ENCODE measurements around the gene ZBTB17.

DNA sequence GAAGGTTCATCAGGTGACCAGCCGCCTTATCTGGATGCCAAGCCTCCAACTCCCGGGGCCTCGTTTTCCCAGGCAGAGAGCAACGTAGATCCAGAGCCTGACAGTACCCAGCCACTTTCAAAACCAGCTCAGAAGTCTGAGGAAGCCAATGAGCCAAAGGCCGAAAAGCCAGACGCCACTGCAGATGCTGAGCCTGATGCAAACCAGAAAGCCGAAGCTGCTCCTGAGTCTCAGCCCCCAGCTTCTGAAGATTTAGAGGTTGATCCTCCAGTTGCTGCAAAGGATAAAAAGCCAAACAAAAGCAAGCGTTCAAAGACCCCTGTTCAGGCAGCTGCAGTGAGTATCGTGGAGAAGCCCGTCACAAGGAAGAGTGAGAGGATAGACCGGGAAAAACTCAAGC is 44.5 kb downstream of the ZBTB17 start:
- TF ChIP-seq, protein P1, sequence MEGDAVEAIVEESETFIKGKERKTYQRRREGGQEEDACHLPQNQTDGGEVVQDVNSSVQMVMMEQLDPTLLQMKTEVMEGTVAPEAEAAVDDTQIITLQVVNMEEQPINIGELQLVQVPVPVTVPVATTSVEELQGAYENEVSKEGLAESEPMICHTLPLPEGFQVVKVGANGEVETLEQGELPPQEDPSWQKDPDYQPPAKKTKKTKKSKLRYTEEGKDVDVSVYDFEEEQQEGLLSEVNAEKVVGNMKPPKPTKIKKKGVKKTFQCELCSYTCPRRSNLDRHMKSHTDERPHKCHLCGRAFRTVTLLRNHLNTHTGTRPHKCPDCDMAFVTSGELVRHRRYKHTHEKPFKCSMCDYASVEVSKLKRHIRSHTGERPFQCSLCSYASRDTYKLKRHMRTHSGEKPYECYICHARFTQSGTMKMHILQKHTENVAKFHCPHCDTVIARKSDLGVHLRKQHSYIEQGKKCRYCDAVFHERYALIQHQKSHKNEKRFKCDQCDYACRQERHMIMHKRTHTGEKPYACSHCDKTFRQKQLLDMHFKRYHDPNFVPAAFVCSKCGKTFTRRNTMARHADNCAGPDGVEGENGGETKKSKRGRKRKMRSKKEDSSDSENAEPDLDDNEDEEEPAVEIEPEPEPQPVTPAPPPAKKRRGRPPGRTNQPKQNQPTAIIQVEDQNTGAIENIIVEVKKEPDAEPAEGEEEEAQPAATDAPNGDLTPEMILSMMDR (IDR thresholded peaks at IDR 0.05; ENCODE audit: borderline replicate concordance, extremely low read depth, low read length, poor library complexity, severe bottlenecking): no peak
- no peak for TF ChIP-seq EZH2 (IDR thresholded peaks at IDR 0.05; ENCODE audit: borderline replicate concordance, low read depth, low read length, severe bottlenecking)
